H1 (cell line): ENCODE results near the gene ZNF518B. TPM values are rescaled to one million over a fixed set of nuclear protein-coding genes. Genes with fewer than 3 reads are reported as not detected.

Experiments used
- CTCF ChIA-PET: fragments of 300-600 bp; sonication (Branson Sonifier 250); formaldehyde crosslinking; loops from one replicate; lab custom pipeline; 2021; ENCODE audit not compliant: partially characterized antibody; lab: Charles Lee
- POLR2A ChIA-PET: fragments of 300-600 bp; sonication (Branson Sonifier 250); formaldehyde crosslinking; loops from one replicate; lab custom pipeline; 2021; ENCODE audit warnings: inconsistent platforms; ENCODE audit not compliant: partially characterized antibody; lab: Charles Lee
- DNase-seq, 2 experiments: peaks; one replicate each; pipeline versions ENCODE4 v3.0.0 to v3.0.0-alpha.2; 2010 to 2022; ENCODE audit warnings: low spot score in 2 of 2, low read depth in 1 of 2, mixed read lengths in 1 of 2
- FAIRE-seq: peaks from 2 replicates; lab custom pipeline; 2011; peaks lifted over from hg19 to GRCh38; lab: Jason Lieb, UNC
- H2AFZ ChIP-seq: 2 replicates; pipeline ENCODE4 v1.8.1; 2012; ENCODE audit warnings: low read length, inconsistent platforms
- H2AK5ac ChIP-seq: 2 replicates; pipeline ENCODE4 v1.6.1; 2013; ENCODE audit warnings: low read depth, low read length
- H2BK120ac ChIP-seq: replicated peaks from 2 replicates; pipeline ENCODE3; 2013; ENCODE audit warnings: low read depth, low read length, inconsistent platforms
- H2BK12ac ChIP-seq: 2 replicates; pipeline ENCODE4 v1.6.1; 2013; ENCODE audit warnings: low read depth, low read length
- H2BK15ac ChIP-seq: 2 replicates; pipeline ENCODE4 v1.6.1; 2013; ENCODE audit warnings: low read length
- H2BK20ac ChIP-seq: 2 replicates; pipeline ENCODE4 v1.6.1; 2013; ENCODE audit warnings: low read length
- H2BK5ac ChIP-seq: 2 replicates; pipeline ENCODE4 v1.6.1; 2013; ENCODE audit warnings: low read depth, low read length
- H3K14ac ChIP-seq: 2 replicates; pipeline ENCODE4 v1.6.1; 2013; ENCODE audit warnings: inconsistent platforms; ENCODE audit not compliant: insufficient read length
- H3K18ac ChIP-seq: 2 replicates; pipeline ENCODE4 v1.6.1; 2013; ENCODE audit warnings: low read length; ENCODE audit errors: extremely low read depth
- H3K23ac ChIP-seq: 2 replicates; pipeline ENCODE4 v1.6.1; 2013; ENCODE audit warnings: inconsistent platforms; ENCODE audit not compliant: insufficient read length
- H3K23me2 ChIP-seq: 2 replicates; pipeline ENCODE4 v1.6.1; 2013; ENCODE audit warnings: low read depth, low read length
- H3K27ac ChIP-seq: 2 replicates; pipeline ENCODE4 v1.6.1; 2011; ENCODE audit warnings: low read depth, low read length, inconsistent platforms
- H3K27me3 ChIP-seq, 4 experiments: replicated peaks in 1 of 4; 1 replicate in 1 of 4; 2 replicates in 3 of 4; pipeline versions ENCODE4 v1.6.1 to v1.8.1; 2011 to 2013; ENCODE audit warnings: low read length in 3 of 4, mild to moderate bottlenecking in 3 of 4, inconsistent platforms in 2 of 4, mixed read lengths in 2 of 4, moderate library complexity in 1 of 4; ENCODE audit not compliant: control insufficient read depth in 3 of 4, insufficient read depth in 3 of 4; ENCODE audit errors: extremely low read depth in 1 of 4
- H3K36me3 ChIP-seq, 4 experiments: 2 replicates each; pipeline versions ENCODE4 v1.6.1 to v1.8.1; 2011 to 2013; ENCODE audit warnings: mild to moderate bottlenecking in 4 of 4, low read length in 3 of 4, moderate library complexity in 2 of 4, control low read depth in 1 of 4, inconsistent platforms in 1 of 4; ENCODE audit not compliant: insufficient read depth in 4 of 4, control insufficient read depth in 2 of 4
- H3K4ac ChIP-seq: replicated peaks from 2 replicates; pipeline ENCODE3; 2013; ENCODE audit warnings: low read length, low read depth, mixed read lengths, inconsistent platforms; ENCODE audit not compliant: insufficient read length
- H3K4me1 ChIP-seq, 4 experiments: replicated peaks in 1 of 4; 1 replicate in 1 of 4; 2 replicates in 3 of 4; pipeline versions ENCODE4 v1.6.1 to v1.8.1; 2011 to 2013; ENCODE audit warnings: low read length in 3 of 4, inconsistent platforms in 2 of 4, mixed read lengths in 1 of 4; ENCODE audit not compliant: insufficient read depth in 4 of 4, control insufficient read depth in 3 of 4
- H3K4me2 ChIP-seq, 2 experiments: 2 replicates each; pipeline versions ENCODE4 v1.6.1 to v1.8.1; 2011 to 2013; ENCODE audit warnings: low read depth in 2 of 2, low read length in 2 of 2, control low read depth in 1 of 2, inconsistent platforms in 1 of 2, mild to moderate bottlenecking in 1 of 2; ENCODE audit not compliant: insufficient read depth in 1 of 2
- H3K4me3 ChIP-seq, 4 experiments: fragments of 200-600, 300-600 bp in 1 of 4; sonication (generic), shearing (Covaris generic), sonication (Bioruptor Twin) in 1 of 4; 2 replicates each; pipeline versions ENCODE4 v1.5.1 to v1.8.1; 2011 to 2016; ENCODE audit warnings: low read length in 4 of 4, low read depth in 3 of 4, control low read depth in 2 of 4, inconsistent platforms in 2 of 4, mild to moderate bottlenecking in 2 of 4, mixed read lengths in 1 of 4, moderate library complexity in 1 of 4; ENCODE audit not compliant: insufficient read depth in 2 of 4; ENCODE audit errors: extremely low read depth in 1 of 4
- H3K56ac ChIP-seq: replicated peaks from 2 replicates; pipeline ENCODE3; 2013; ENCODE audit warnings: low read depth, mild to moderate bottlenecking, mixed read lengths, low read length, inconsistent platforms; ENCODE audit not compliant: insufficient read length
- H3K79me1 ChIP-seq: 2 replicates; pipeline ENCODE4 v1.6.1; 2013; ENCODE audit warnings: low read depth, low read length, control low read depth
- H3K79me2 ChIP-seq, 2 experiments: 2 replicates each; pipeline versions ENCODE4 v1.6.1 to v1.8.1; 2012 to 2013; ENCODE audit warnings: low read length in 2 of 2, mild to moderate bottlenecking in 2 of 2, inconsistent platforms in 1 of 2; ENCODE audit not compliant: insufficient read depth in 2 of 2, control insufficient read depth in 1 of 2
- H3K9ac ChIP-seq, 4 experiments: replicated peaks in 1 of 4; 1 replicate in 1 of 4; 2 replicates in 3 of 4; pipeline versions ENCODE4 v1.6.1 to v1.8.1; 2011 to 2013; ENCODE audit warnings: low read depth in 3 of 4, low read length in 3 of 4, control low read depth in 2 of 4, mild to moderate bottlenecking in 2 of 4, moderate library complexity in 2 of 4, inconsistent platforms in 1 of 4; ENCODE audit errors: extremely low read depth in 1 of 4
- H3K9me3 ChIP-seq, 2 experiments: 2 replicates each; pipeline versions ENCODE4 v1.6.1 to v1.8.1; 2012 to 2013; ENCODE audit warnings: mild to moderate bottlenecking in 2 of 2, moderate library complexity in 2 of 2, control low read depth in 1 of 2, inconsistent platforms in 1 of 2, low read depth in 1 of 2, low read length in 1 of 2, mixed read lengths in 1 of 2; ENCODE audit not compliant: insufficient read depth in 2 of 2
- H4K20me1 ChIP-seq, 2 experiments: replicated peaks in 1 of 2; 2 replicates each; pipeline versions ENCODE3 to v1.8.1; 2011 to 2013; ENCODE audit warnings: inconsistent platforms in 2 of 2, low read length in 2 of 2, mild to moderate bottlenecking in 1 of 2; ENCODE audit not compliant: insufficient read depth in 2 of 2, control insufficient read depth in 1 of 2
- H4K5ac ChIP-seq: 2 replicates; pipeline ENCODE4 v1.6.1; 2013; ENCODE audit warnings: low read length, low read depth, mixed read lengths, inconsistent platforms; ENCODE audit not compliant: insufficient read length
- H4K8ac ChIP-seq: 2 replicates; pipeline ENCODE4 v1.8.0; 2013; ENCODE audit warnings: mild to moderate bottlenecking, moderate library complexity, low read length, inconsistent platforms; ENCODE audit not compliant: insufficient read depth; ENCODE audit errors: extremely low read depth
- H4K91ac ChIP-seq: replicated peaks from 2 replicates; pipeline ENCODE3; 2013; ENCODE audit warnings: low read length, mixed read lengths, inconsistent platforms; ENCODE audit not compliant: insufficient read length
- ASH2L ChIP-seq: fragments of 200-600, 300-600 bp; sonication (generic); IDR thresholded peaks from one replicate; pipeline ENCODE4 v1.7.1; 2017; ENCODE audit warnings: low read length
- BACH1 ChIP-seq: IDR thresholded peaks from 2 replicates; pipeline ENCODE4 v1.6.1; 2012; ENCODE audit warnings: low read length, improper control_type of control experiment
- CEBPB ChIP-seq: IDR thresholded peaks from 2 replicates; pipeline ENCODE4 v1.6.1; 2012; ENCODE audit warnings: low read depth, low read length
- CREB1 ChIP-seq: IDR thresholded peaks from 2 replicates; pipeline ENCODE4 v1.6.1; 2012; ENCODE audit warnings: inconsistent platforms
- E2F6 ChIP-seq: IDR thresholded peaks from 2 replicates; pipeline ENCODE4 v1.6.1; 2012; ENCODE audit warnings: inconsistent platforms
- HDAC6 ChIP-seq: IDR thresholded peaks from one replicate; pipeline ENCODE4 v1.7.1; 2012; ENCODE audit warnings: low read depth, mild to moderate bottlenecking, inconsistent platforms, low read length, moderate library complexity
- KDM4A ChIP-seq: IDR thresholded peaks from one replicate; pipeline ENCODE4 v1.7.1; 2012; ENCODE audit warnings: low read depth, mild to moderate bottlenecking, moderate library complexity, low read length, inconsistent platforms; ENCODE audit not compliant: severe bottlenecking
- POLR2A ChIP-seq, 2 experiments: IDR thresholded peaks; 1 replicate in 1 of 2; 2 replicates in 1 of 2; pipeline ENCODE4 v1.6.1; 2011; ENCODE audit warnings: low read depth in 2 of 2, low read length in 2 of 2, mild to moderate bottlenecking in 2 of 2; ENCODE audit errors: control extremely low read depth in 1 of 2
- POLR2AphosphoS5 ChIP-seq: IDR thresholded peaks from 2 replicates; pipeline ENCODE4 v1.6.1; 2011; ENCODE audit warnings: low read depth, low read length
- TAF1 ChIP-seq: IDR thresholded peaks from 2 replicates; pipeline ENCODE4 v1.6.1; 2011; ENCODE audit warnings: mild to moderate bottlenecking, low read depth, low read length
- YY1 ChIP-seq: IDR thresholded peaks from 2 replicates; pipeline ENCODE4 v1.6.1; 2011; ENCODE audit warnings: low read depth, mild to moderate bottlenecking, low read length
- WGBS, 2 experiments: shearing (Covaris generic) in 1 of 2; methylation state at CpG; one replicate each; pipeline versions ENCODE4 v1.1.6 to v1.1.7; 2013 to 2015; ENCODE audit warnings: low lambda C conversion rate in 2 of 2, mixed read lengths in 2 of 2, inconsistent platforms in 1 of 2, low coverage in 1 of 2, missing lambda C conversion rate in 1 of 2; ENCODE audit not compliant: insufficient replicate concordance in 2 of 2, insufficient coverage in 1 of 2, insufficient read length in 1 of 2; ENCODE audit errors: extremely low coverage in 1 of 2, missing lambda C conversion rate in 1 of 2; 5-methylcytosine and 5-hydroxymethylcytosine counted together
- polyA plus RNA-seq, 7 experiments: library from polyadenylated mRNA; depleted of rRNA in 3 of 7; stranded (reverse) in 5 of 7; unstranded in 2 of 7; fragments of >200 nt in 5 of 7; fragments of 200-250 nt in 2 of 7; gene quantifications; 1 replicate in 5 of 7; 2 replicates in 1 of 7; 4 replicates in 1 of 7; pipeline versions ENCODE4 v1.2.1 to v1.2.3, GENCODE V29; 2011 to 2013; ENCODE audit warnings: missing spikeins in 2 of 7, mixed read lengths in 2 of 7
- total RNA-seq: library from RNA; stranded (reverse); fragmentation: NEBNext Ultra II Directional; extraction: Animal tissue kit (Norgen Biotek cat#: 25700); gene quantifications from 2 replicates; pipeline ENCODE4 v1.2.1, GENCODE V29; 2021
- TF ChIP-seq, protein P1 (sequence below): IDR thresholded peaks from 2 replicates; pipeline ENCODE4 v1.6.1; 2012; ENCODE audit warnings: inconsistent platforms

ZNF518B gene
- total and polyA plus RNA-seq, 2 of the 8 experiments (the other 6 are each of a cell fraction or from before 2014, with no cell fraction given) = 2.9 to 9.0 TPM

GRCh38 chr4:10456595-10457254, 501 bp downstream of the ZNF518B start:
- Histone ChIP-seq H3K23ac (no peak overlapping the region), H3K4me2 (peak overlapping the region; percentile 69 to 74), H3K27ac (no peak overlapping the region), H2AK5ac (no peak overlapping the region), H3K4me3 (peak overlapping the region; percentile 49 to 70 (median 63)), H4K91ac (no peak overlapping the region), H2AFZ (peak overlapping the region; percentile 88), H3K4me1 (peaks cover 10 to 25% (median 15%) of the 10 kb centered on the region in 4 experiments), H3K79me1 (no peaks in the 10 kb centered on the region), H3K36me3 (peaks cover 2 to 3% (median 3%) of the 10 kb centered on the region in 4 experiments; a peak in 2 of 8 replicates), H2BK5ac (no peak overlapping the region), H2BK12ac (no peak overlapping the region), H2BK120ac (no peak overlapping the region), H3K4ac (no peak overlapping the region), H4K8ac (peak overlapping the region; percentile 7; the same call in 1 of the 2 replicates), H2BK20ac (no peak overlapping the region), H4K5ac (no peak overlapping the region), H2BK15ac (no peak overlapping the region), H3K9ac (peak overlapping the region; percentile 5 to 71 (median 62); a peak in 6 of 7 replicates), H3K9me3 (no peaks in the 10 kb centered on the region), H3K14ac (no peak overlapping the region), H3K56ac (no peak overlapping the region), H3K18ac (peak overlapping the region; percentile 83; the same call in 1 of the 2 replicates), H3K23me2 (peaks cover 9% of the 10 kb centered on the region), H4K20me1 (peaks cover 6 to 14% of the 10 kb centered on the region in 2 experiments), H3K27me3 (peaks cover 44 to 67% (median 60%) of the 10 kb centered on the region in 4 experiments), H3K79me2 (no peaks in the 10 kb centered on the region)
- peak in 1 of 2 experiments; percentile 71 for DNase-seq
- ChIA-PET POLR2A (interaction anchor here (1.1 to 2.0 kb wide), 3 partner anchors 39 to 339 kb away, joined by 3 to 7 read pairs (median 5); no protein-coding TSS in a partner anchor), CTCF (interaction anchor here (1.1 to 2.1 kb wide), 4 partner anchors 43 to 81 kb away, joined by 3 to 10 read pairs (median 6); no protein-coding TSS in a partner anchor)
- no peak for FAIRE-seq
- WGBS, 2 experiments = 1% methylated on average over 28 of the region's 96 CpGs; no CpG with 5 or more reads in 1 of the 2 experiments
- peak; percentile 89 for TF ChIP-seq YY1
- TF ChIP-seq CREB1 = peak; percentile 35; the same call in 1 of the 2 replicates
- TF ChIP-seq TAF1 = peak; percentile 47; the same call in 1 of the 2 replicates
- peak in 1 of 2 experiments; percentile 28; a peak in 1 of 3 replicates for TF ChIP-seq POLR2A (IDR thresholded peaks at IDR 0.05; ENCODE audit: control extremely low read depth in 1 of 2, low read depth in 2 of 2, low read length in 2 of 2)
- TF ChIP-seq CEBPB = no peak
- peak; percentile 50 for TF ChIP-seq ASH2L
- peak; percentile 59 for TF ChIP-seq KDM4A
- TF ChIP-seq HDAC6 = no peak
- TF ChIP-seq BACH1 = no peak
- TF ChIP-seq POLR2AphosphoS5 = no peak; the same call in 1 of the 2 replicates
- TF ChIP-seq, protein P1, sequence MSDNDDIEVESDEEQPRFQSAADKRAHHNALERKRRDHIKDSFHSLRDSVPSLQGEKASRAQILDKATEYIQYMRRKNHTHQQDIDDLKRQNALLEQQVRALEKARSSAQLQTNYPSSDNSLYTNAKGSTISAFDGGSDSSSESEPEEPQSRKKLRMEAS = peak; percentile 79
- TF ChIP-seq E2F6 = peak; percentile 90
